ENCODE data around the gene XPNPEP1. TPM values are rescaled to one million over a fixed set of nuclear protein-coding genes. Genes with fewer than 3 reads are reported as not detected.
A peak's percentile ranks its signal among the peaks of the same experiment; 100 is the strongest.

The XPNPEP1 gene
- total RNA-seq, 1 donor from 2014 or later = 36.0 TPM

DNA sequence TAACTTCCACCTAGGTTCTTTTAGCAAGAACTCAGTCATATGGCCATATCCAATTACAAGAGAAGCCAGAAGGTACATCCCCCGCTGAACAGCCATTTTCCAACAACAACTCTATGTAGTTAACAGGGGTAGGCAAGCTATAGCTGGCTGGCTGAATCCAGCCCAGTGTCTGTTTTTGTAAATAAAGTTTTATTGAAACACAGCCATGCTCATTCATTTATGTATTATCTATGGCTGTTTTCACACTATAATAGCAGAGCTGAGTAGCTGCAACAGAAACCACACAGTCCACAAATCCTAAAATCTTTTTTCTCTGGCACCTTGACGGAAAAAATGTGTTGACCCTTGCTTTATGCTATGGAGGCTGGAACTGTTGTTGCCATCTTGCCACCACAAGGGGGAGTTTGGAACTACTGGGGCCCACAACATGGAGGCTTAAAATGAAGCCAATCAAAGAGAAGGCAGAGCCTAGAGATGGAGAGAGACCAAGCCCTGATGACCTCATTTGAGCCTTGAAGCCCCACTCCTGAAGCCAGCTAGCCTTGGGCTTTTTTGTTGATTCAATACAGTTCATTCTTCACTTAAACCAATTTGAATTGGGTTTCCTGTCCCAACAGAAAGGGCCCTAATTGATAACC, 33.3 kb upstream of the XPNPEP1 start:
- DNase-seq (no peak), ATAC-seq (ENCODE audit: poor library complexity) (no peak)
- intact Hi-C loops (cut with DNase I) = no loop called here

DNA sequence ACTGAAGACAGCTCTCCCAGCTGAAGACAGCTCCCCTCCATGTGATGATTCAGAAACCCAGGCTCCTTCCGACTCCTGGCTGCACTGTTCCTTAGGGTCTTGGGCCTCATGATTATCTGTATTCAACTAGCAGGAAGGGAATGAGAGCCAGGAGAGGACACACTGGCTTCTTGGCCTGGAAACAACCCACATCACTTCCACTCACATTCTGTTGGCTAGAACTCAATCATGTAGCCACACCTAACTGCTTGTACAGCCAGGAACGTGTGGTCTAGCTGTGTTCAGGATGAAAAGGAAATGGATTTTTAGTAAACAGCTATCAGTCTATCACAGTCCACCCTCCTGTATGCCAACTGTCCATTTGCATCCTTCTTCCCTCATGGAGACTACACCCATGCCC, 30.5 kb upstream of the XPNPEP1 start:
- ATAC-seq (ENCODE audit: poor library complexity) = peak; percentile 63
- intact Hi-C loops (cut with DNase I) = no loop called here
- DNase-seq = no peak

DNA sequence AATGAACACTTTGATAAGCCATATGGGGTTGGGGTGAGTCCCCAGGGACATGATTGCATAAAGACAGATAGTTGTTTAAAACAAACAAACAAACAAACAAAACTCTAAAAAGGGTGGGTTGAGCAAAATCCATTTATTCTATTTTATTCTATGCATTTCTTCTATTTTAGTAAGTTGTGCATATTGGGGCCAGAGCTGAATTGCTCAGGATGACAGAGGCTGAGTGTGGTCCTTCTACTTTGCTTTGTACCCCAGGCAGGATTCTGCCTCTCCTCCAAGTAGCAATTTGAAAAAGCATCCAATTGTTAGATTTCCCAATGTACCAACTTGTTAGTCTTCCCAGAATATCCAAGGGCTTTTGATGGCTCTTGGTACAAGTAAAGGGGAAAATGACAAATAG, 29.2 kb upstream of the XPNPEP1 start:
- no peak for DNase-seq
- intact Hi-C loops (cut with DNase I) = no loop called here
- ATAC-seq (ENCODE audit: poor library complexity) = no peak

DNA sequence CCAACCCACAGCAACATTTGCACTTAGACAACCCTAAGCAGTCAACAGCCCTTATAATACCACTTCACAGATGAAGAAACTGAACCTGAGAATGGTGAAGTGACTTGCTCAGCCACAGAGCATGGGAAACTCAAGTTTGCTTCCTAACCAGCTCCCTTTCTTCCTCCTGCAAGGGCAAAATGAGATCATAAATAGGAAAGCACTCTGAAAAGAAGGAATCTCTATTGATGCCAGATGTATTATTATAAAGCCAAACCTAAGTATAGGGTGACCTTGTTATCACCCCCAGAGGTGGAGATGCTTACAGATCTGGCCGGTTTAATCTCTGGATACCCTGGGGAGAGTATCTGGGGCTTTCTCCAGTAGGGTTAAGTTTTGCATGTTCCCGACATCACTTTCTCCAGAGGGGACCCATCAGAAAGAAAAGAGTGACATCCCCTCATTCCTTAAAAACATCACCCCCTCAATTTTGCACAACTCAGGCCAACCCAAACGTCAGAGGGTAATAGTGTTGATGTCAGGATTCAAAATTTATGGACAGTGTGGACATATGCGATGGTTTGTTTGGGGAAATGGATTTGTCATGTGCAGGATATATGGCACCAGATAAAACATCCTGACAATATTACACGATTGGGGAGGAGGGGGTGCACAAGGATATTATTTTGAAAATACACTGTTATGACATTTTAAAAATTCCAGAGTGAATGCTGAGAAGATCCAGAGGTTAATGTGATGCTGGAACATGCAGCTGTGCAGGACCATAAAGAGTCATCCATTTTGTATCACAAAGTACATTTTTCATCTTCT, 24.0 kb upstream of the XPNPEP1 start:
- intact Hi-C loops (cut with DNase I) = no loop called here
- ATAC-seq (ENCODE audit: poor library complexity) (no peak), DNase-seq (no peak)

DNA sequence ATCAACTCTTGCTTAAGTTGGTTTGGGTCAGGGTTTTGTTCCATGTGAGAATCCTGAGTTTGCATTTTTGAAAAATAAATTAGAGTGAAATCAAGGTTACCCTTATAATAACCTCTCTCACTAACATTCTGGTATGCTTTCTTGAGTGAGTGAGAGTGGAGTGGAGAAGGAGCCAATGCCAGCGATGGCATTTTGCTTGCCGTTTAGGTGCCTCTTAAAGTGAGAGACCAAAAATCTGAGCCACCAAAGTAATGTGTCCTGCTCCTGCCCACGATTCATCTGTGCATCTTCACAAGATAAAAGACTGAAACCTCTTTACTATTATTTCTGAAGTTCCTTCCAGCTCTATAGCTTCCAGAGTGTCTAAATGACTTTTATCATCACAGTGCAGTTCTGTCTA, 23.4 kb upstream of the XPNPEP1 start:
- no peak for DNase-seq
- intact Hi-C loops (cut with DNase I) = no loop called here
- ATAC-seq (ENCODE audit: poor library complexity) = no peak

DNA sequence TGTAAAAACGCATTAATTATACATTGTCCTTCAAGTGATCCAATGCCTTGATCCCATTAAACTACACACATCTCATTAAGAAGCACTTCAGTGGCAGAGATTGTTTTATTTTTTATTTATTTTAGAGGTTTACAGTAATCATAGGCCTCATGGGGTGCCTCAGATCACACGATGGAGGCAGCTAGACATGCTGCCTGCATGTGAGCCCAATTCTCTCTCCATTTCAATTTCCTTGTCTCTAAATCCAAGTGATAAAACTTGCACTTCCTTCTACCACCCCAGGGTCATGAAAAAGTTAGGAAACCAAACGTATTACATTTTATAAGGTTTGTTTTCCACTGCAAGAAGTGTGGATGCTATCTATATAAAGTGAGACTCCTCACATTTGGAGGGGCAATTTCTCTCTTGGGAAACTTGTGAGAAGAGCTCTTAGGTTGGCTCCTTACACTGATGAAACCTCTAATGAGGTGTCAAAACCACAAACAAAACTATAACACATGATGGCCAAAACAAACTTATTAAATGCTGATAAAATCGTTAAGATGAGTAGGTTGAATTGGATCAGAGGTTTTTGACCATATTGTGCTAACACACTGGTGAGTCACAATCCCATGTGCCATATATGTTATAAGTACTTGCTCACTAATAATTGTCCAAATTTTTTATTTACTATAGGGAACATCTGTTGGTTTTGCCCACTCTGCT, 22.3 kb upstream of the XPNPEP1 start:
- intact Hi-C loops (cut with DNase I) = no loop called here
- ATAC-seq (ENCODE audit: poor library complexity) = no peak
- no peak for DNase-seq

DNA sequence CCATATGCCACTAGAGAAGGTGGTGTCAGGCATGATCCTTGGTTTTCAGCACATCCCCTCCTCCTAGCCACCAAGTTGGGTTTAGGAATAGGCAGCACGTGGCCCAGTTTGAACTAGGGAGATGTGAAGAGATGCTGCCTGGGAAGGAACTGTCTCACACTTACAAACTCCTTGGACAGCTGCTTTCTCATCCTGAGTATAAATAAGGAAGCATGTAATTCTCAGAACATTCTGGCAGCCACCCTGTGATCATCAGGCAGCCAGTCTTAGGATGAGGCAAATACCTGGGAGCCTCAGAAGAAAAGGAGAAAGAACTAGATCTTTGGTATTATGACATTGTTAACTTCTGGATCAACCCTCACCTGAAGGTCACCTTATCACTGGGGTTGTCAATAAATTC, 21.3 kb upstream of the XPNPEP1 start:
- intact Hi-C loops (cut with DNase I) = no loop called here
- no peak for ATAC-seq (ENCODE audit: poor library complexity)

DNA sequence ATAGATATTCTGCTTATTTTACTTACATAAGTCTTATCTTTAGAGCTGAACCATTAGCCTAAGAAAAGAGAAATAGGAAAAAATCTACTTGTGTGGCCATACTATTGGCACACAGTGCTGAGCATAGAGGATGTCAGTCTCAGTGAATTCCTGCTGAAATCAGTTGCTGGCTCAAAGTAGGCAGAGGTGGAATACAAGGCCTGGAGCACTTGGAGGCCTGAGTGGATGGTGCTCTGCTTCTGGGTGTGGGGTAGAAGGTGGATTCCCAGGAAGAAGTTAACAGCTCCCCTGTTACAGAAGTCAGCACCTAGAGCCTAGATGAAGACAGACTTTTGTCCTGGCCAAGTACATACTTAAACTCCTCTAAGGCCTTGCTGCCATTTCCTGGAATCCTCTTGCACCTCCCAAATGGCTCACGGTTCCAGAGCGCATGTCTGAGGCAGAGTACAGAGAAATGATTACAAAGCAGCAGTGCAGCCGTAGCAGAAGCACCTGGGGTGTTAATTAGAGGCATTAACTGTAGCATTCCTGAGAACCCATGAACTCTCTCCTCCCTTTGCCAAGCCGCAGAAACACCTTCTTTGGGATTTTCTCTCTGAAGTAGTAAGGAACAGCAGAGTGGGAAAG, 18.0 kb upstream of the XPNPEP1 start:
- intact Hi-C loops (cut with DNase I) = no loop called here
- DNase-seq = no peak
- ATAC-seq (ENCODE audit: poor library complexity) = no peak

More for the DNA sequence above, 21.3 kb upstream of the XPNPEP1 start:
- DNase-seq = no peak

DNA sequence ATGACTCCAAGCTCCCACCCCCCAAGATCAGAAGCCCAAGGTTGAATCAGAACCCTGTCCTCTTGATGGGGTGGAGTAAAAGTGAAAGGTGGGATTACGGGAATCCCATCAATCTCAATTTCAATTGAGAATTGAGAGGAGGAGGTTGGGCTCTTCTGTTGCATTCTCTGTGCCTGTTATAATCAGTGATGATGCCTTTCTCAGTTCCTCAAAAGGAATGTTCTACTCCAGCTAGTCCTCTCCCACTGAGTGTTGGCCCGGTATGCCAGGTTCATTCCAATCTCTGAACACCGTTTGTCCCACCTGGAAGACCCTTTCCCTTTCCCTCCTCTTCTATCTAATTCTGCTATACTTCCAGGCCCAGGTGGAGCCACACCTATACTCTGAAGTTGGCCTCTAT, 17.2 kb upstream of the XPNPEP1 start:
- ATAC-seq (ENCODE audit: poor library complexity) (no peak), DNase-seq (no peak)
- intact Hi-C loops (cut with DNase I) = no loop called here

DNA sequence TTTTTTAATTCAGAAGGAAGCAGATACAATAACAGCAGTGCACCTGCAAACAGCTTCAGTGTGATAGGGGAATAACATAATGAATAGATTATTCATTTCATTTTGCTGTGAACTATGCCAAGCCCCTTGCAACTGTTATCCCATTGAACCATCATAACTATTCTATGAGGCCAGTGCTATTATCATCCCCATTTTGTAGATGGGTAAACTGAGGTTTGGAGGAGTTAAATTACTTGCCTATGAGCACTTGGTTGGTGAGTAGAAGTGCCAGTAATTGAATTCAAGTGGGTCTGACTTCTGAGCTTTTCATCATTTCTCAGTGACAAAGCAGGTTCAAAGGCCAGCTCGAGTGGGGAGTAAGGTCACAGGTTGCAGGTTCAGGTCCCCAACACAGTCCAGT, 16.8 kb upstream of the XPNPEP1 start:
- ATAC-seq (ENCODE audit: poor library complexity) = no peak
- no peak for DNase-seq
- intact Hi-C loops (cut with DNase I) = no loop called here

DNA sequence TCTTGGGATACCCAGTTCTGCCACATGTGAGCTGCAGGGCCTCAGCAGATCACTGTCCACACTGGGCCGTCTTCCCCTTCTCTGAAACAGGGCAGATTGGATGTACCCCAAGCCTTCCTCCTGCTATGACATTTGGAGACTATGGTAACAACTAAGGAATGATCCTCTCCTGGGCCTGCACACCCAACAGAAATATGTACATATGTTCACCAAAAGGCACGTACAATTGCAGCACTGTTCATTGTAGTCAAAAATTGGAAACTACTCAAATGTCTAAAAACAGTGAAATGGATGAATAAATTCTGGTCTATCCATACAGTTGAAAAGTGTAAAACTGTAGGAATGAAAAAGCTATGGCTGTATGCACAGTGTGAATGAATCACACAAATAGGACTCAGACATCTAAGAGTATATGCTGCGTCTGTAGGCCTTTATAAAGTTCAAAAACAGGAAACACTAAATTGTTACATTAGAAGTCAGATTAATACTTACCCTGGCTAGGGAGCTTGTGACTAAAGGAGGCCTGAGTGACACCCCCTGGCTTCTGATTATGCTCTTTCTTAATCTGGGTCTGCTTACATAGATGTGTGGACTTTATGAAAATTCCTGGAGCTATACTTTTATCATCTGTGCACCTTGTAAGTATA, 16.1 kb upstream of the XPNPEP1 start:
- DNase-seq = no peak
- intact Hi-C loops (cut with DNase I) = no loop called here
- ATAC-seq (ENCODE audit: poor library complexity) = no peak

DNA sequence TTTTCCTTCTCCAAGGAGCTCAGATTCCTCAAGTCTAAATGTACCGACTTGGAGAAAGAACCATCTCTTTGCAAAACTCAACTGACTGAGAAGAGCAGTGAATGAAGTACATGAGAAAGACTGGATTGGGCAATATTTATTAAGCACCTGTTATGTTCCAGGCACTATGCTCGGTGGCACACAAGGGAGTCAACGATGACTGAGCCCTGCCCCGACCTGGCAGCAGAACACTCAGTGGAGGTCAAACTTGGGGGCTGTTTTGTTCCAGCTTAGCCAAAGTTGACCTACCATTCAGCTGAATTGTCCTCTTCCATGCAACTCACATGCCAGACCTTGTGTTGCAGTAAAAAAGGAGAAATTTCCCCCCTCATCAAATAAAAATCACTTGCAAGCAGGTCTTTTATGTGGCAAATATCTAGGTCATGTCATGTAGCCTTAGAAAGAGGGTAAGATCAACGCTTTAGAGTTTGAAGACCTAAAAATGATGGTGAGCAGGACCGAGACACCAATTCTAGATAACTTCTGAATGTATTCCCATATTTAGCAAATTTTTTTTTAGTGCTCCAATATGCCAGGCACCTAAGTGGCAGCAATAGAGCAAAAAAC, 14.3 kb upstream of the XPNPEP1 start:
- no peak for DNase-seq
- ATAC-seq (ENCODE audit: poor library complexity) = no peak
- intact Hi-C loops (cut with DNase I) = no loop called here

DNA sequence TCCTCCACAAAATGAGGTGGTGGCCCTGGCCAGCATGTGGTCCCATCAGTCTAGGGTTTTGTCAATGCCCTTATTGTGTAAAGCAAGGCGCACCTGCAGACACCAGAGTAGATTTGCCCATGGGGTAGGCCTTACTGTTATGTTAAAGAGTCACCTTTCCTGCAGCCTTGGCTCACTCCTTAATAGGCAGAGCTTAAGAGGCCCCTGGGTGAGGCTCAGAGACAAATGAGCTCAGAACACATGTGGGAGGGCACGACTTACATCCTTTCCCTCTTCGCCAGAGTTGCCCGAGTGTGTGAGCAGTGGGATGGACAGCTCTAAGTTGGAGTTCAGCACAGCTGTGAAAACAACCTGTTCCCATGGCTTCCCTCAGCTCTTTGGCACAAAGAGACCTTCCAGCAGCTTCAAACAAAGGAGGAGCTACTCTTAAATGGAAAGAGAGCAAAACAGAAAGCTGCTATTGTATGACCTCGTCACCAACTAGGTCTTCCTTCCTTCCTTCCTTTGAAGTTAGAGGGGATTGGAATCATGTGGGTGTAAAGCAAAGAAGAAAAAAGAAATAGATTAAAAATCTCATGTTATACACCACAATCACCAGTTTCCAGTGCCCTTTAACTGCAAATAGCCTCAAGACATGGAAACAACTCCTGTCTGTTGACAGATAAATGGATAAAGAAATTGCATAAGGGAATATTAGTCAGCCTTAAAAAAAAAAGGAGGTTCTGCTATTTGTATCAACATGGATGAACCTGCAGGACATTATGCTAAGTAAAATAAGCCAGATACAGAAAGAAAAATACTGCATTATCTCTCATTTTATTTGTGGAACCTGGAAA, 11.9 kb upstream of the XPNPEP1 start:
- DNase-seq (no peak), ATAC-seq (ENCODE audit: poor library complexity) (peak; percentile 82)
- intact Hi-C loops (cut with DNase I) = no loop called here

DNA sequence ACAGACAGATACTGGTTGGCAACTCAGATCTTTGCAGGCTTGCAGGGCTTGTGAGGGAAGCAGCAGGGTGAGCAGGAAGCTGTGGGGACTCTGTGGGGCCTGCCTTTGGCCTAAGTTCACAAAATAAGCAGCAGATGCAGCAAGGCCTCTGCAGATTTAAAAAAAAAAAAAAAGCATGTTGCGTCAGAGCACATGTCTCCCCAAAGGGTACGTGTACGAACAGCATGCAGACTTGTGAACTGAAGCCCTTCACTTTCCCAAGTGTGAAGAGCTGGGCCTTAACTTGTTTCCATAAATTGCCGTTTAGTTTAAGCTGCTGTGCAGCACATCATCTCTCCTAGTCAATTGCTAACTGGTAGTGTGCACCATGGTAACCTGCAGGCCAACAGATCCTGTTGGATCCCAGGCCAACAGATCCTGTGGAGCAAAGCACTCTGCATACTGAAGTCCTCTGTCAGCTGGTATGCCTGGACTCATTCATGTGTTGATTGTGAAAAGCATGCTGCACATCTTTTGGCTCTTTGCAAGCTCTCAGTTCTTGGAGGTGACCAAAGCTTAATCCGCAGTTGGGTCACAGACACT, 10.8 kb upstream of the XPNPEP1 start:
- intact Hi-C loops (cut with DNase I) = no loop called here

DNA sequence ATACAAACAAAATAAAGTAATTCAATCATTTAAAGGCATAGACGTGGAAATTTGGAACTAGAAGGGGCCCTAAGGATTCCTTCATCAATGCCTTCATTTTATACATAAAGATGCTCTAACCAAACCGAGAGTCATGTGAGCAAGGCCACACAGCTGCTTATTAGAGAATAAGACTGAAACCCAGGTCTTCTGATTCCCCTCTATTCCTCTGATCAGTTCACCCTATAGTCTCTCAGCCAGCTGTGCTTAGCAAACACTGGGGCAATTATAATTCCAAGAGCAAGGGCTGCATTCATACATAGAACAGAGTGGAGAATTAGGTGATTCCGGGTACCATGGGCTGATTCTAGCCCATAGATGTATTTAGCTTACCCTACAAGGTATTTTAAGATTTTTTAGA, 9.7 kb upstream of the XPNPEP1 start:
- intact Hi-C loops (cut with DNase I) = no loop called here
- DNase-seq (no peak), ATAC-seq (ENCODE audit: poor library complexity) (no peak)

More for the DNA sequence above, 10.8 kb upstream of the XPNPEP1 start:
- ATAC-seq (ENCODE audit: poor library complexity) = peak; percentile 74
- no peak for DNase-seq

DNA sequence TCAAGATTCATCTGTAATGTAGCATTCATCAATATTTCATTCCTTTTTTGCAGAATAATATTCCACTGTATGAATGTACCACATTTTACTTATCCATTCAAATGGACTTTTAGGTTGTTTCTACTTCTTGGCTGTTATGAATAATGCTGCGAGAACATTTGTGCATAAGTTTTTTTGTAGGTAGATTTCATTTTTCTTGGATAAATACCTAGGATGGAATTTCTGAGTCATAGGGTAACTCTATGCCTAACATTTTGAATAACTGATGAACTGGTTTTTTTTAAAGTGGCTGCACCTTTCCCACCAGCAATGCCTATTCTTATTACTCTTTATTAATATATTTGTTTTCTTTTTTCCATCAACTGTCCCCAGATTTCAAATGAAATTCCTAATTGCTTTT, 9.1 kb upstream of the XPNPEP1 start:
- intact Hi-C loops (cut with DNase I) = no loop called here
- ATAC-seq (ENCODE audit: poor library complexity) (no peak), DNase-seq (no peak)

DNA sequence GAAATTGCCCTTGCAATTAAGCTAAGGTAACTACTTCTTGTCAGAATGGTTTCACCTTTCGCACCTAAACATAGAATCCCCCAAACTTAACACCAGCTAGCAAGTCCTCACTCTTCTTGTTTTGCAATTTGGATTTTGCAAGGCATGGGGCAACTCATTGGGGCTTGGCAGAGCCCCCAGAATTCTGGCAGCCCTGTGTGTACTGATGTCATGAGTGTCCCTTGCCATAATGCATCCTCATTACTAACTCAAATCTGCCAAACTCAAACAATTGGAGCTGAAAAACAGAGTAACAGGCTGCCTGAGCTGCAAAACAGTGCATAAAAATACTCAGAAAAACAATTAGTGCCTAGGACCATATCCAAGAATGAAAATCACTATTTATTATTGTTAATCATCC, 7.9 kb upstream of the XPNPEP1 start:
- DNase-seq = peak; percentile 55
- intact Hi-C loops (cut with DNase I) = no loop called here
- no peak for ATAC-seq (ENCODE audit: poor library complexity)

Measured in Right ventricle myocardium superior (tissue), 1 donor.